Stimulated activated CD8-positive, alpha-beta memory T cell treated with anti-CD3 and anti-CD28 coated beads, Interleukin-4, amount 100 ng/mL, for 48 hours (primary cell): ENCODE data around the gene ADCY4.

Experiments
- DNase-seq: peaks from one replicate; pipeline ENCODE4 v3.0.0-alpha.2; 2020

ADCY4 gene

DNA sequence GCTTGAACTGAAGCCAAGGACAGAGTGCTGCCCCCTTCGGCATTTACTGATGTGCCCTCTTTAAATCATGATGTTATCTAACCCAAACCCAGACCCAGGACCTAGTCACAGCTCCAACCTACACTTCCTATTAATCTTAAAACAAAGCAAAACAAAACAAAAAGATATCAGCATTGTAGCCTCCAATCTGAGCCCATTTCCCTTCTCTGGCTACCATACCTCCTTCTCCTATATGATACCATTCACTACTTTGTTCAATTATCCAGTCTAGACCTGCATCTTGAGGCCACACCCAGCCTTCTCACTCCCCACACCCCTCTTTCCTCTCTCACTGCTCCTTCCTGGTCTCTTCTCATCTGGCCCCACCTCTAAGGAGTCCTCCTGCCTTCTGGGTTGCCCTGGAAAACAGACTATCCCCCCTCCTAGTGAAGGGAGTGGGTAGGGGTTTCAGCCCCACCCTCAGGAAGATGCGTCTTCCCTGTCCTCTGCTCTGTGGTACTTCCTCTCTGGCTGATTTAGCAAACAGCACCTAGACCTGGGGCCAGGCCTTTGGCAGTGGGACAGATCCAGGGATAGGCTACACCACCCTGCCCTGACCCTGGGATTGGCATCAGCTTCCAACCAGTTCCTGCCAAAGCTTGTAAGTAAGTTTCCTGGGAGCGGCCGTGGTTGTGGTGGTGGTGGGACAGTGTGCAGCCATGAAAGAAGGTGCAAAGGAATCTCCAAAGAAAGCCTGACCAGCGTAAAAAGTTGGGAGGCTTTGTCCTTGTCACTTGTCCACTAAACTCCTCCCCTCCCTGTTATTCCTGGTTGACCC lies 20.3 kb downstream of the ADCY4 start:
- no peak for DNase-seq

GRCh38 chr14:24313913-24314312 lies 21.0 kb downstream of the ADCY4 start:
- DNase-seq = no peak

GRCh38 chr14:24312736-24313507 lies 21.9 kb downstream of the ADCY4 start:
- DNase-seq = no peak

DNA sequence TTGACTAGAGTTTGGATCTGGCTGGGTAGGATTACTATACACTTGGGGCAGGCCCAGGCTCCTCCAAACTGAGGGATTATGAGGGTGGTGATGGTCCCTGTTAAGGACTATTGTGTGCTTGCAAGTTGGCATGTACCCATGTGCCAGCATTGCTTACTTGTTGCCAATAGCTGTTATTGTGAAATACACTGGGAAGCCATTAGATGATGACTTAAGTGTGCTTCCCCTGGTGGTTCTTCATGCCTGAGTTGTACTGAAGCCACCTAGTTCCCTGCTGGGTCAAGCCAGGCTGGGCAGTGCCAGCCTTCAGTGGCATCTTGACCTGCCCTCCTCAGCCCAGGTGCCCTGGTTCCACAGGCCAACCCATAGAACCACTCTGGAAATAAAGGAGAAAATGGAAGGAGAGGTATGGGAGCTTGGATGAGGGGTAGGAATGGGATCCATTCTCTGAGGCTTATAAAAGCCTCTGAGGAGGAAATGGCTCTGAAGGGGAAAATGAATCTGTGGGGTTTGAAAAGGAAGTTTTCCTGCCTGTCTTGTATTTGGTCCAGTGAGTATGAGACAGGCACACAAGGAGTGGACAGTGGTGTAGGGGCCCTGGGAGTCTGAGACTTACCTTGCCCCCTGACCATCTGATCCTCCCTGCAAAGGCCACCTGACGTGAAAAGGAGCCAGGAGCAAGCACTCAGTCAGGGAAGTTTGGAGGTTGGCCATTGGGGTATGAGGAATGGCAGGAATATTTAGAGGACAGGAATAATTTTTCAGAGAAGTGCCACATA lies 22.8 kb downstream of the ADCY4 start:
- DNase-seq = no peak

DNA sequence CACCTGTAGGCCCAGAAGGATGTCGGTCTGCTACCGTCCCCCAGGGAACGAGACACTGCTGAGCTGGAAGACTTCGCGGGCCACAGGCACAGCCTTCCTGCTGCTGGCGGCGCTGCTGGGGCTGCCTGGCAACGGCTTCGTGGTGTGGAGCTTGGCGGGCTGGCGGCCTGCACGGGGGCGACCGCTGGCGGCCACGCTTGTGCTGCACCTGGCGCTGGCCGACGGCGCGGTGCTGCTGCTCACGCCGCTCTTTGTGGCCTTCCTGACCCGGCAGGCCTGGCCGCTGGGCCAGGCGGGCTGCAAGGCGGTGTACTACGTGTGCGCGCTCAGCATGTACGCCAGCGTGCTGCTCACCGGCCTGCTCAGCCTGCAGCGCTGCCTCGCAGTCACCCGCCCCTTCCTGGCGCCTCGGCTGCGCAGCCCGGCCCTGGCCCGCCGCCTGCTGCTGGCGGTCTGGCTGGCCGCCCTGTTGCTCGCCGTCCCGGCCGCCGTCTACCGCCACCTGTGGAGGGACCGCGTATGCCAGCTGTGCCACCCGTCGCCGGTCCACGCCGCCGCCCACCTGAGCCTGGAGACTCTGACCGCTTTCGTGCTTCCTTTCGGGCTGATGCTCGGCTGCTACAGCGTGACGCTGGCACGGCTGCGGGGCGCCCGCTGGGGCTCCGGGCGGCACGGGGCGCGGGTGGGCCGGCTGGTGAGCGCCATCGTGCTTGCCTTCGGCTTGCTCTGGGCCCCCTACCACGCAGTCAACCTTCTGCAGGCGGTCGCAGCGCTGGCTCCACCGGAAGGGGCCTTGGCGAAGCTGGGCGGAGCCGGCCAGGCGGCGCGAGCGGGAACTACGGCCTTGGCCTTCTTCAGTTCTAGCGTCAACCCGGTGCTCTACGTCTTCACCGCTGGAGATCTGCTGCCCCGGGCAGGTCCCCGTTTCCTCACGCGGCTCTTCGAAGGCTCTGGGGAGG lies 23.9 kb downstream of the ADCY4 start, which contains the start of gene LTB4R:
TSS of gene LTB4R (plus strand) at position 857 of the 959 bp plus-strand sequence. CDS start 4,150 bp downstream, outside the sequence.
- peak; percentile 70 for DNase-seq

DNA sequence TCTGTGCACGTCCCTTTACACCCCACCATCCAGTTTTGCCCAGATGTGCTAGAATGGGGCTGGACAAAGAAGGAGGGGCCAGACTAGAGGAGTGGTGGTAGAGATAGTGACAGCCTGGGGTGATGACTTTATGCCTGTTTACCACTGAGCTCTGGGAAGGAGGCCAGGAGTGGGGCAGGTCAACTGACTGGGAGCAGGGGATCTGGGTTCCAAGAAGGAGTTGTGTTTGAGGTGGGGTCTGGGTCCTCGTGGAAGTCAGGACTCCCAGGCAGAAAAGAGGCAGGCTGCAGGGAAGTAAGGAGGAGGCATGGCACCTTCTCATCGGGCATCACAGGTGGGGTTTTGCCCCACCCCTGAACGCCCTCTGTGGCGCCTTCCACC lies 24.6 kb downstream of the ADCY4 start:
- no peak for DNase-seq

DNA sequence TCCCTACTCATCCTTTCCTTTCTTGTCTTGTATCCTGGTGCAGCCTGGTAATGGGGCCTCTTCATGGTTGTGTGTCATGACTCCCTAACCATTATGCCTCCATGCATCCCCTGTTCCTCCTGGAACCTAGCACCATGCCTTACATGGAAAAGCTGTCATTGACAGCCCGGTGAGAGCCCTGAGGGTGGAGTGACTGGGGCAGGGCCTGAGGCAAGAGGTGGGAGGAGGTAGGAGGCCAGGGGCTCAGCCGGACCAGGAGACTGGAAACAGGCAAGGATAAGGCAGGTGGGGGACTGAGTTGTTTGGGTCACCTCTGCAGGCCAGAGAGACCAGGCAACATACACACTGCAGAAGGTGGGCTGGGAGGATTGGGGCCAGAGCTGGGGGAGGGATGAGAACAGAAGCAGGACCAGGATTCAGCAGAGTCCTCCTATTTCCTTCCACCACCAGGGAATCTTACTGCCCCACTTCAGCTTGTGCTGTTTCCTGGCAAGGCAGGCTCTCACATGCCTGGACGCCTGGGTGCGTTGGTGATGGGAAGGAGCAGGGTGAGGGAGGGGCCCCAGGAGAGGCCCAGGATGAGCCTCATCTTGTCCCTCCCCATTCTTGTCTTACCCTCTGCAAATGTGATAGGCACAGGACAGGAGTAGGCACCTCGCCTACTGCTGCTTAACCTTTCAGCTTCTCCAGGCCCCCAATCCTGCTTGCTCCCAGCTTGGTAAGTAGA lies 25.2 kb downstream of the ADCY4 start, which contains the start of gene LTB4R2:
TSS of gene LTB4R2 (plus strand) at position 603 of the 727 bp plus-strand sequence. CDS start 525 bp downstream, outside the sequence.
- DNase-seq = no peak

DNA sequence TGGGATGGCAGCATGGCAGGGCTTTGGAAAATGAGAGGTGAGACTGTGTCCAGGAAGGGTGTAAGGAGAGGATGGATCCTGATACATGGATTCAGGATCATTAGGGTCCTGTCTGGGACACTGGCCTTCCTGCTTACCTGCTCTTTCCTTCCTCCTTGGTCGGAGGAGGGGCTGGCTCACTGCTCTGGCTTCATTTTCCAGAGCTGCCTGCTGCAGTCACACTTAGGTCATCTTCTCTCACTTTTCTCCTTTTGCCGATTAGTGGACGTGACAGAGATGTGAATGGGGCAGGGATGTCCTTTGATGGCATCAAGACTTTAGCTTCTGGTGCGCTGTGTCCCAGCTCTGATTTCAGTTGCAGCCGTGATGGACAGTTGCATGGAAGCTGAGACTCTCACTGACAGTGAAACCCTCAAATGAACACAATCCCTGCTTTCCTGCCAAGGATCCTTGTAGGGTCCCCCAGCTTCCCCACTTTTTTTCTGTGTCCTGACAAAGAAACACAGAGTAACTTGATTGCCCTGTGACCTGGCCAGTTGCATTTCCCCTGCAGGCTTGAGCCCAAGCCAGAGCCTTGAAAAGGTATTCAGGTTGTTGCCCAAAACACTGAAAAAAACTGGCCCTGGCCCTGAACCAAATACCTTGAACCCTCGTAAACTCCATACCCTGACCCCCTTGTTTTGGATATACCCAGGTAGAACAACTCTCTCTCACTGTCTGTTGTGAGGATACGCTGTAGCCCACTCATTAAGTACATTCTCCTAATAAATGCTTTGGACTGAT lies 26.3 kb downstream of the ADCY4 start:
- DNase-seq = no peak

DNA sequence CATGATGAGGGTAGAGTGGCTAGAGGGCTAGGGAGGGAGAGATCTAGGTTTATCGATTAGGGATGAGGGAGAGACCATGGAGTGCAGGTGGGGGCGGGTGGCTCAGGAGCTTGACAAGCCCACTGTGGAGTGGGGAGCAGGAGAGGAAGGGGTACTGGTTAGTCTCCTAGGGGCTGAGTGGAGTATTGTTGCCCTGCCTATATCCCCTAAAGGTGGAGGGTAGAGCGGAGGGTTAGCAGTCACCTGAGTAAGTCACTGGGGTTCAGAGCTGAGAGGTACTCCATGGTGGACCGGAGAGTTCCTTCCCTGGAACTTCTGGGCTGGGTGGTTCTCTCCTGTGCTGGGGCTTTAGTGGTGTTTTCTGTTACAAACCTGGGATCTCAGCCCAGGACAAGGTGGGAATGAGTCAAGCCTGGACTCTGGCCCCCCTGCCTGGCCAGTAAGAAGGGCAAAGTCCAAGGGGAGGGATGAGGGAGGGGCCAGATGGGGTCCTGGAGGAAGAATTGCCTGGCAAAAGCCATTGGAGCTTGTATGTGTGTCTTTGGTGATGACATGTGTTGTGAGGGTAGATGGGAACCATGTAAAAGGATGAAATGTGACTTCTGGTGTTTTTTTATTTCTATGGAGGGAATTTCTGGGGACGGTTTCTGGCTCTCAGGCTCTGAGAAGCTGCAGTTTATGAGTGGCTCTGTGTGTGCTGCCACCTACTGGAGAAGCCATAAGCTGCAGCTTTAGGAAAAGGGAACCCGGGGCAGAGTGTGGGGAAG lies 27.1 kb downstream of the ADCY4 start, which contains the start of gene CIDEB:
TSS of gene CIDEB (minus strand) at position 403 of the 767 bp plus-strand sequence. CDS start at position 284, 119 bp downstream.
- peak; percentile 77 for DNase-seq

DNA sequence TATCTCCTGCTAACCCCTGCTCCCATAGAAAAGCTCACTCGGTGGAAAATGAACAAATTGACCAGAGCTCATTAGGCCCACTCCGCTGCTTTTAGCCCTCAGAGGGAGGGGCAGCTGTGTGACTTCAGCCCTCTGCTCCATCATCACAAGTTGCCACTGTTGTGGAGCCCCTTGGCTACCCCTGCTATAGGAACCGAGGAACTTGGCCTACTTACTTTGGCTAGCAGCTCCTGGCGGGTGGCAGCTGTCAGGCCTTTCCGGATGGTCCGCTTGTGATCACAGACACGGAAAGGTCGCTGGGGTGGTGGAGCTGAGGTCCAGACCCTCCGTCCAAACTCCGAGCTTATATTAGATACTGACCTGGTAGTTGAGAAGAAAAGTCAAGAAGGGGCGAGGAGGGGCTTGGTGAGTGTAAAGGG lies 27.7 kb downstream of the ADCY4 start:
- DNase-seq = no peak

DNA sequence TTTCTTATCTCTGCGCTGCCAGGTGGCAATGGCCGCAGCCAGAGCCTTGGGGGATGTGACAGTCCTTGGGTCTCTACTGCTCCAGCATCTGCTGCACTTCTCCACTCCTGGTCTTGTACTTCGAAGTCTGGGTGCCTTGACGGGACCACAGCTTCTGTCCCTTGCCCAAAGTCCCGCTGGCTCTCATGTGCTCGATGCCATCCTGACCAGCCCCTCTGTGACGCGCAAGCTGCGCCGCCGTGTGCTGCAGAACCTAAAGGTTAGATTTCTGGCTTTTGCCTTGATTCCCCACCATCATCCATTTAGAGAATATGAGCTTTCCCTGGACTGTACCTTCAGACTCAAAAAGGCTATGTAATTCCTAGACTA lies 30.9 kb downstream of the ADCY4 start:
- no peak for DNase-seq

GRCh38 chr14:24300326-24300980 lies 34.4 kb downstream of the ADCY4 start:
- DNase-seq = no peak

DNA sequence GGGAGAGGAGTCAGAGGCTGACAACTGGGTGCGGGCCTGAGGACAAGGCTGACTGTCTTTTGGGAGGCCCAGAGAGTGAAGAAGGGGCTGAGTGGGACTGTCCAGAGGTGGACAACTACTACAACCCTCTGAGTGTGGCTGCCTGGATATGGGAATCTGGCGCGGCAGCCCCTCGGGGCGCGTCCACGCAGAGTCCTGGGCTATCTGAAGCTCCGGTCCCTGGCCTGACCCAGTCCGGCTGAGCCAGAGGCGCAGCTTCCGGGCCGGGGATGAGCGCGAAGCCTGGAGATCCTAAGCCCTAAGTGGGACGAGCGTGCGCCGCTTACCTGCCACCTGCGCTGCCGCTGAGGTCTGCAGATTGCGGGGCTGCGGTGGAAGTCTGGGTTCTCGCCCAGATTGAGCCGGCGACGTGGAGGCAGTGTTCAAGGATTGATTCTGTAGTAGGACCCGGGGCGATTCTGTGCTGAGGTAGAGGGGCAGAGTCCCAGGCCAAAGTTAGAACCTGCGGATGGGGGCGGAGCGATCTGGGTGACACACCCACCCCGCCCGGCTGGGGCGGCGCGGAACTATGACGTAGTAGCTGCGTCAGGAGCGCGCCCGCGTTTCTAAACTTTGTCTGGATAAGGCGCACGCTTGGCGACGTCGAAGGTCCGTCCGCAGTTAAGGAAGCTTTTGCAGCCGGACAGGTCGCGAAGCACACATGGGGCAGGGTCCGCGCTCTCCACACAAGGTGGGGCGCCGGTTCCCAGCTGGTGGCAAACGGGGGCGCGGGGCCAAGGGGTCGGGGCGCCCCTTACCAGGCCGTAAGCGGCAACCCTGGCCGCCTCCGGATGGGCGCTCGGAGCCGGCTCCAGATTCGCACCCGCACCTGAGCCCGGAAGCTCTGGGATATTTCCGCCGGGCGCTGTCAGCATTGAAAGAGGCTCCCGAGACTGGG lies 35.3 kb downstream of the ADCY4 start, which contains the start of the genes DHRS1 and NOP9:
TSS of gene DHRS1 (minus strand) at position 526 of the 937 bp plus-strand sequence. CDS start 674 bp downstream, outside the sequence.
TSS of gene NOP9 (plus strand) at position 596 of the 937 bp plus-strand sequence. CDS start at position 701, 105 bp downstream.
- peak; percentile 98 for DNase-seq

- DNase-seq = no peak
These were observed 36.0 kb downstream of the ADCY4 start for GRCh38 chr14:24298892-24299254.

- no peak for DNase-seq
These were observed 37.5 kb downstream of the ADCY4 start for GRCh38 chr14:24297190-24297964.

DNA sequence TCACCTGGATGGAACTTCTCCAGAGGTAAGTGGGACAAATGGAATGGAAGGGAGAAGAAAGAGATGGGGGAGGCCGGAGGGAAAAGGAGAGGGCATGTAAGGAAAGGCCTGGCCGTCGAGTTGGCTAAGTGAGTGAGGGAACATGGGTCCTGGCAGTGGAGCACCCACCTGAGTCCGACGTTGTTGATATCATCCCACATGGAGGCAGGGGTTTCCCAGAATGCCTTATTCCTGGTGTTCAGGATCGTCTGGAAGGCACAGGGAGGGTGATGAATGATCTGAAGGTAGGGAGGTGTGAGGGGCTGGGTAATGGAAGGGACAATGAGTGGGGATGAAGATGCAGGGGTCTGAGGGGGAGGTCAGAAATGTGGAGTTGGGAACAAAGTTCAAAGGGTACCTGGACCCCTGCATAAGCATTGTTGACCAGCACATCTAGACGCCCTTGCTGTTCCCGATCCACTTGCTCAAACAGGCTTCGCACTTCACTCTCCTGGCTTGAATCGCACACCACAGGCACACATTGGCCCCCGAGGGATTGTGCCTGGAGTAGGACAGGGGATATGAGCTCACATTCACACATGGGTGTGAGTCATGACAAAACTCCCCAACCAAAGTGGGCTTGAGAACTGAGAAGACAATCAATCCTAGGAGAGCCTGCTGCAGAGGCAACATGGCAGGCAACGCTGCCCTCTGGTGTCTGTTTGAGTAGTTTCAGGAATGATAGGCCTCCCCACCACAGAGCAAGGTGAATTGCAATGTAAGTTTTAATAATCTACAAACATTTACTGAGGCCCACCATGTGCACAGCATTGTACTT lies 38.3 kb downstream of the ADCY4 start:
- peak; percentile 78 for DNase-seq
